COLO668 (cell line): ENCODE results near the gene ZNF324B.
A peak's percentile ranks its signal among the peaks of the same experiment; 100 is the strongest.
"Not testable (repeated sequence)": the region's sequence is repeated elsewhere in the genome, so short reads cannot be mapped to it uniquely, and the experiment has no call there.

Experiments used
- DNase-seq: peaks from one replicate; lab custom pipeline; 2025; ENCODE audit not compliant: unreplicated experiment; lab: John Stamatoyannopoulos, UW

Gene ZNF324B

GRCh38 chr19:58451358-58452101, at the start of gene ZNF324B:
Gene ZNF324B (plus strand): TSS chr19:58451622. CDS start chr19:58453702, 2,080 bp downstream.
- peak; percentile 97 for DNase-seq

- no peak for DNase-seq
Measured at GRCh38 chr19:58401840-58402421, 49.5 kb upstream of the ZNF324B start.

GRCh38 chr19:58403920-58404478, 47.4 kb upstream of the ZNF324B start:
- DNase-seq: not testable (repeated sequence)

GRCh38 chr19:58406818-58407657, 44.4 kb upstream of the ZNF324B start:
- no peak for DNase-seq

DNA sequence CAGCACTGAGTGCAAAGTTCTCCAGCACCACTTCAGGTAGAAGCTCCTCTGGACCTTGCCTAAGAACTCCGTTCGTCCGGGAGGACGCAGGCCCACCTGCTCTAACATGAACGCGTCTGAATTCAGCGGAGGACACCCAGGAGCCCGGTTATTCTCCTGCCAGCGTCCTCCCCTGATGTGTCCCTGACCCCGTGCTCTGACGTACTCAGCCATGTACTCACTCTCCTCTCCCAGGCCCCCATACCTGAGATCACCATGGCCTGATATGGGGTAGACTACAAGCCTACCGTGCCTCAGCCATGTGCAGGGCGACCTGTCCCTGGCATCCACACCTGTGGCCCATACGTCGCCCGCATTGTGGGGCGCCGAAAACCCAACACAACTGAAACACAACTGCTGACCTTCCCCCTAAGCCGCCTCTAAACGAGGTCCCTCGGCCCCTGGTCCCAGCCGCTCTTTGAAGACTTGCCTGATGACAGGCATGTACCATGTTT, 43.7 kb upstream of the ZNF324B start:
- peak; percentile 36 for DNase-seq

DNA sequence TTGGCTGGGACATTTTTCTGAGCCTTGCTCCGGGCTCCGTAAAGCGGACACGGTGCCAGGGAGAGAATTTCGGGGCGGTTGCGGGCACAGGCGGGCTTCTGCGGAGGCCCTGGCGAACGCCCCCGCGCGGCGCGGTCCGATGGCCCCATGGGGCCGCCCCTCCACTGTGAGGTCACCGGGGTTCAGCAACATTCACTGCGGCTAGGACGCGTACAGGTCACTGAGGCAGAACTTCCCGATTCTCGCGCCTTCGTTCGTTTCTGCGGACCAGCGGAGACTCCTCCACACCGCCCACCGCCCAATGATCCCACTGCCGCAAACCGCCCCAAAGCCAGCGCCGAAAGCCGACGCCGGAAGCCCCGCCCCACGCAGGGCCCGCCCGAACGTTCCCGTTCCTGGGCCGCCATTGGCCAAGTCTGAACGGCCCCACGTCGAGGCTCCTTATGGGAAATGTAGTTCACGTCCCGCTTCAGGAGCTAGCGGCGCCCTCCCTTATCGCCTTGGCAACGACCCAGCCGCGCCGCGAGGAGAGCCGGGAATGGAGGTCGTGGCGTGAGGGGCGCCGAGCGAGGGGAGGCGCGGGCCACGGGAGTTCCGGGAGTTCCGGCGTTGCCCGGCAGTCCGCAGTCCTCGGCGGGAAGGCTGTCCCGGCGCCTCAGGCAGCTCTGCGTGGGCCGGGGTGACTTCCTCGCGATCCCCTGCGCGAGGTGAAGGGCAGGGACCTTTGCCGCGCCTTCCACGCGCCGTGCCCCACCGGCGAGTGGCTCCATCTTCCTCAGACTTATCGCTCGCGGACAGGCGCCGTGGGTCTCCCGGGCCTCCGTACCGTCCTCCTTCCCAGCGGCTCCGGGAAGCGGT, 43.0 kb upstream of the ZNF324B start, which contains the start of gene ZNF584:
Gene ZNF584, plus strand, starts transcription at position 498 of the 858 bp plus-strand sequence. CDS start 499 bp downstream, outside the sequence.
- DNase-seq: peak; percentile 93

- peak; percentile 36 for DNase-seq
Measured at GRCh38 chr19:58409010-58409790, 42.2 kb upstream of the ZNF324B start.

GRCh38 chr19:58416604-58417003, 34.8 kb upstream of the ZNF324B start:
- DNase-seq: no peak

DNA sequence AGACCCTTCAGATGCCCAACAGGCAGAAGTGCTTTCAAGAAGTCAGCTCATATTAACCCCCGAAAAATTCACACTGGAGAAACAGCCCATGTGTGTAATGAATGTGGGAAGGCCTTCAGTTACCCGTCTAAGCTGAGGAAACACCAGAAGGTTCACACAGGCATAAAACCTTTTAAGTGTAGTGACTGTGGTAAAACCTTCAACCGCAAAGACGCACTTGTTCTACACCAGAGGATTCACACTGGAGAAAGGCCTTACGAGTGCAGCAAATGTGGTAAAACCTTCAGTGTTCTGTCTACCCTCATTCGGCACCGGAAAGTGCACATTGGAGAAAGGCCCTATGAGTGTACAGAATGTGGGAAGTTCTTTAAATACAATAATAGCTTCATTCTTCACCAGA, 34.4 kb upstream of the ZNF324B start:
- DNase-seq: no peak

DNA sequence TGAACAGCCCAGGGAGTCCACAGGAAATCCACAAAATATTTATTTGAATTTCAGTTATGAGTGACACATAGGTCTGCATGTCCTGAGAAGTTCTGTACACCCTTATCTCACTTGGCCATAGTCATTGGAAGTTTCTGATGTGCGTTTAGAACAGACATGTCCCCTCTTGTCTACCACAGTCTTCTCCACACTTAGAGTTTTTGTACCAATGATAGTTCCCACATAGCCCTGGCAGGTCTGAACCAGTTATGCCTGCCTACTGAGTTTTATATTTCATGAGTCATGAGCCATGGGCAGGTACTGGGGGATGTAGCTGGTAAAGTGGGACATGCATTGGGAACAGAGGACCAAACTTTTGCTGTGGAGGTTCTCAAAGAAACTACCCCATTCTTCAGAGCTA, 22.8 kb upstream of the ZNF324B start:
- no peak for DNase-seq

DNA sequence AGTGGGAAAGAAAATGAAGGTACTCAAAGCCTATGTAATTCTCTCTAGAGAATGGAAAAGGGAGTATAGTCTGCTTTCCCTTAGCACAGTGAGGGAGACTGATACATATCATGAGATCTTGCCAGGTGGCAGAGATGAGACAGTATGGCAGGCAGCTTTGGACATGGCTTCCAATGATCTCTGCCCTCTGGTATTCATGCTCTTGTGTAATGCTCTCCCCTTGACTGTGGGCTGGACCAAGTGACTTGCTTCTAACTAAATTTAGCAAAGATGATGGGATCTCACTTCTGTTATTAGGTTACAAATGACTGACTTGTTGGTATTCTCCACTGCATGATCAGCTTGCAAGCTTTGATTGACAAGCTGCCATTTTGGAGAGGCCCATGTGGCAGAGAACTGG, 21.7 kb upstream of the ZNF324B start:
- DNase-seq: no peak

GRCh38 chr19:58434217-58434616, 17.2 kb upstream of the ZNF324B start:
- no peak for DNase-seq

DNA sequence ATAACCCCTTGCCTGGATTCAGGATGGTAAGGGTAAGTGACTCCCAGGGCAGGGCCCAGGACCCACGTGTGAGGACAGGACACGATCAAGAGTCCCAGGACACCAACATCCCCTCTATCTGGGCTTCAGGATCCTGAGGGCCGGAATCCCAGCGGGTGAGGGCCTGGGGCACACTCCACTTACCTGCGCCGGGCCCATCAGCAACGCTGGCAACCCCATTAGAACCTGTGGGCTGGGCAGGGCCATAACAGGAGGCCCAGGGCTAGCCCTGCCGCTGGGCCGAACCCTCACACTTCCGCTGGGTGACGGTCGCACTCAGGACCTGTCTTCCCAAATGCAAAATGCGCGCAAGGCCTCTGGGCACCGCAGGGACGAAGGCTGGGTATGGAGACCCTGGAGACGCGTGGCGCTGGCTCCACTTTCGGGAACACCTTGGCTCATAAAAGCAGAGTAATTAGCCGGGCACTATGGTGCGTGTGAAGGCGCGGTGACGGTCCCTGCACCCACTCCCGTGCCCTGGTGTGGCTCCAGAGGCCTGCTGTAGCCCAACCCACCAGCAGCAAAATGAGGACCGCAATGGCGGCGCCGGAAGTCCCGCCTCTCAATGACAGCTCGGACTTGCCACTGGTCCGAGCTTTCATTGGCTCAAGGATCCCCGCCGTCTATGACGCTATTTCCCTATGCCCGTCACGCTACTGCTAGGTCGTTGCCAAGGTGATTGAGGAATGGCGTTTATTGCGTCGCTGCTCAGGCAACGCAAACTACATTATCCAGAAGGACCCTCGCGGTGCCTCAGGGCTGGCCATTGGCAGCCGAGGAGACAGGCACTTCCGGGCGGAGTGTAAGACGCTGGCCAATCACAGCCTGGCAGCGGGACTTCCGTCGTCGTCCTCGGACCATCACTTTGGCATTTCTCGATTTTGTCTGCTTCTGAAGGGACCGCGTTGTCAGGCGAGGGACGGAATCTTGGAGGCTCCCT, 11.6 kb upstream of the ZNF324B start, which contains the start of gene ZNF132:
Gene ZNF132, minus strand, starts transcription at position 578 of the 979 bp plus-strand sequence. Its CDS starts 332 bp downstream, at position 246.
- peak; percentile 94 for DNase-seq

DNA sequence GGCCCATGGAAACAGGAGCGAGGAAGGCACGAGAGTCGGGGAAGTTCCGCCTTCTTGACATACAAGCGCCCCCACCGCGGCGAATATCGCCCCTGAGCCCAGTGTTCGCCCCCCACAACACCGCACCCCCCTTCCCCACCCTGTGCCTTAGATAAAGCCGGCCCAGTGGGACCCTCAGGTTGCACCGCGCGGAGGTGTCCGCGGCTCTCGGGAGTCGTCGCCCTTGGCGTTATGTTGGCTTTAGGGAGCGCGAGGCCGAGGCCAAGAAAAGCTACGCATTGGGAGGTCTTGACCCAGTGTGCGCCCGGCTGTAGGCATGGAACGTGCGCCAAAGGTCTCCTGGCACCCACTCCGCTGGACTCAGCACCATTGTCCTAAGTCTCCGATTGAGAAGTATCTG, 10.9 kb upstream of the ZNF324B start:
- DNase-seq: no peak

DNA sequence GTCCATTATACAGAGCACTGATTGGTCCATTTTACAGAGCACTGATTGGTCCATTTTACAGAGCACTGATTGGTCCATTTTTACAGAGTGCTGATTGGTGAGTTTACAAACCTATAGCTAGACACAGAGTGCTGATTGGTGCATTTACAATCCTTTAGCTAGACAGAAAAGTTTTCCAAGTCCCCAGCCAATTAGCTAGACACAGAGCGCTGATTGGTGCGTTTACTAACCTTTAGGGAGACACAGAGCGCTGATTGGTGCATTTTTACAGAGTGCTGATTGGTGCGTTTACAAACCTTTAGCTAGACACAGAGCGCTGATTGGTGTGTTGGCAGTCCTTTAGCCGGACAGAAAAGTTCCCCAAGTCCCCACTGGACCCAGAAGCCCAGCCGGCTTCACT, 8.4 kb upstream of the ZNF324B start:
- not testable (repeated sequence) for DNase-seq

- not testable (repeated sequence) for DNase-seq
Measured at GRCh38 chr19:58448860-58449259, 2.6 kb upstream of the ZNF324B start.

GRCh38 chr19:58449980-58450379, 1.4 kb upstream of the ZNF324B start:
- not testable (repeated sequence) for DNase-seq

- no peak for DNase-seq
Measured at GRCh38 chr19:58450856-58451357, 515 bp upstream of the ZNF324B start.
